NCI-H1092 (cell line): ENCODE results near the gene CDK5RAP2.
"Not testable (repeated sequence)": the region's sequence is repeated elsewhere in the genome, so short reads cannot be mapped to it uniquely, and the experiment has no call there.

ENCODE experiments used
- DNase-seq: peaks from one replicate; lab custom pipeline; 2025; lab: John Stamatoyannopoulos, UW

Gene CDK5RAP2

DNA sequence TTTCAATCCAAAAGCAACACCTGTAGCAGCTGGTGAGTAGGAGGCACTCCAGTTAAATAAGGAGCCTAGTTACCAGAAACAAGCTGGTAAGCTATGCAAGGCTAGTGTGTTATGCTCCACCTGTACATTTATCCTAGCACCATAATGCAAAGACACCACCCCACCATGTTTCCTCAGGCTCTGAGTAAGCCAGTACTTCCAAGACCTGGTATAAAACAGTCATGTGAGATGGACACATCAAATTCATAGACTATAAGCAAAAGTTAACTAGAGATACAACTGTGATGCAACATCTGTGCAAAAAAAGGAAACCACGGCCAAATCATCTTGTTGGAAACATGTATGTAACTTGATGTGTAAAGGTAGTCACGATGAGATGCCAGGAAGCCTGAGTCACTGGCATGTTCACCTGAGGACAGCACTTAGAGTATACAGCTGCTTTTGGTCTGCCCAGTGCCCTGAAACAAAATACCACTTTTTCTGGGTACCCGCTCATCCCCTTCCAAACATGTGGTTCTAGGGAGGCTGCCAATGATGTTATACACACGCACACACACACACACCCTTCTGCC lies 66.1 kb downstream of the CDK5RAP2 start:
- DNase-seq = no peak

DNA sequence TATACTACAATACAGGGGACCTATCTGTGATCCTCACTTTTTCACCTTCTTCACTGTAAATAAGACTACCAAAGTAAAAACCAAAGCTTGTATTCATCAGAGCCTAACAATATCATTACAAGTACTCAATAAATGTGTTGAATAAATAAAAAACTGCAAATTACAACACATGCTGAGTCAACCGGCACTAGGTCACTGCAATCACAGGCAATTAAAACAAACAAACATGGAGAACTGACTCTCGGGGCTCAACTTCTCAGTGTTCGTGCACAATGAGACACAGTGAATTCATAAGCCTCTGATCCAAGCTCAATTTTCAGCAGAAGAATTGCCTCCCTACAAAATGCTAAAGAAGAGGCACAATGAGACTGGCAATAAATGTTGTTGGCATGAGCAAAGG lies 69.2 kb downstream of the CDK5RAP2 start:
- DNase-seq = no peak

DNA sequence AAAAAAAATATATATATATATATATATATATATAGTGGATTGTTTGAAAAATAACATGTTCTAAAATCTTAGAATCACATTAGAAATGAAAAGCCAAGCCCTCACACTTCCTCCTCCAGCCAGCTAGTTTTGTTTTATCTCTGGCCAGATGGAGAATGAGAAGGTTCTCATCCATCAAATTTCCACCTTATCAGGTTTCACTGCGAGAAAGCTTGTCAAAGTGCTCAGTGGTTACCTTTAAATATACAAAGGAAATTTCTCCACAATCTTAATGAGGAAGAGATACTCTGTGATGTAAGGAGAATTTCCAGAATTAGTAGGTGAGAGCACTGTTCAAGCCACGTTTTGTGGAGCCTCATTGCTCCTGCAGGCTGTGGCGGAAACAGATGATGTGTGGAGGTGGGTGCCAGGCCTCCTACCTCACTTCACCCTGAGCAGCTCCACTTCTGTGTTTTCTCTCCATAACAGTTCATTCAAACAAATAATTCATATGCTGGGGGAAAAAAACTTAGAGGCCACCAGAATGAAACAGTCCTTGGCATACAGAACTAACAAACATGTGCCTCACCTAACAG lies 71.9 kb downstream of the CDK5RAP2 start:
- no peak for DNase-seq

DNA sequence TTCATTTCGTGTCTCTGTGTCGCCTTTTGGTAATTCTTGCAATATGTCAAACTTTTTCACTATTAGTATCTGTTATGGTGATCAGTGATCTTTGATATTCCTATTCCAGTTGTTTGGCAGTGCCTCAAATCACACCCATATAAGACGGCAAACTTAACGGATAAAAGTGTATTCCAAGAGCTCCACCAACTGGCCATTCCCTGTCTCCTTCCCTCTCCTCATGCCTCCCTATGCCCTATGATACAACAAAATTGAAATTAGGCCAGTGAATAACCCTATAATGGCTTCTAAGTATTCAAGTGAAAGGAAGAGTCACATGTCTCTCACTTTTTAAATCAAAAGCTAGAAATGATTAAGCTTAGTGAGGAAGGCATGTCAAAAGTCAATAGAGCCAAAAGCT lies 74.8 kb downstream of the CDK5RAP2 start:
- DNase-seq = no peak

DNA sequence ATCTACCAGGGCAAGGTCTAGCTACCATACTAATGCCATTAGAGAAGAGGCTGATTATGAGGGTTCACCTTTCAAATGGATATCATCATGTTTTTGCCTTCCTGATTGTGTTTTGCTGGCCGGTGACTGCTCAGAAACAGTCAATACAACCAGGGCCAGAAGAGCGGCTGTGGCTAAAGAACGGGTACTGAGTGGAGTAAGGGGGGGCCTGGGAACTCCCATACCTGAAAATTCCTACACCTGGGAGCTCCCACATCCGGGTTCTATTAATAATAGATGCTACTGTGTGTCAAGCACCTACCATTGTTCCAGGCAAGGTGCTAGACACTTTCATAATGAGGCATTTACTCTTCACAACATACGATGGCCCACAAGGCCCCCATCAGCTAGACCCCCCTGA lies 79.2 kb downstream of the CDK5RAP2 start:
- DNase-seq = no peak

DNA sequence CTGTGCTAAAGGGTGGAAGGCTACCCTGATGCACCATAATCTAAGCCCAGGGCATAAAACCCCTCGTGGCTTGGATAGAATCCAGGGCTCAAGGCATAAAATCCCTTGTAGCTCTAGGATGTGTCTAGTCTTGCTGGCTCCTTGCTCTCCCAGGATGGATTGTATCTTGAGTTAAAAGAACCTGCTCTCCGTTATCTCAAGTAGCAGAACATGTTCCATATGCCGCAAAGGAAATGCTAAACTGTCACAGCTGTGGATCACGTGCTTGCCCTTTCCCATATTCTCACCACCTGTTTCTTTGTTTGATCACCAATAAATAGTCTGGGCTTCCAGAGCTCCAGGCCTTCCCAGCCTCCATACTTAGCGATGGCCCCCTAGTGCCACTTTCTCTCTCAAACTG lies 82.1 kb downstream of the CDK5RAP2 start:
- DNase-seq = not testable (repeated sequence)

DNA sequence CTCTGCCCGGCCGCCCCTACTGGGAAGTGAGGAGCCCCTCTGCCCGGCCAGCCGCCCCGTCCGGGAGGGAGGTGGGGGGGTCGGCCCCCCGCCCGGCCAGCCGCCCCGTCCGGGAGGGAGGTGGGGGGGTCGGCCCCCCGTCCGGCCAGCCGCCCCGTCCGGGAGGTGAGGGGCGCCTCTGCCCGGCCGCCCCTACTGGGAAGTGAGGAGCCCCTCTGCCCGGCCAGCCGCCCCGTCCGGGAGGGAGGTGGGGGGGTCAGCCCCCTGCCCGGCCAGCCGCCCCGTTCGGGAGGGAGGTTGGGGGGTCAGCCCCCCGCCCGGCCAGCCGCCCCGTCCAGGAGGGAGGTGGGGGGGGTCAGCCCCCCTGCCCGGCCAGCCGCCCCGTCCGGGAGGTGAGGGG lies 83.5 kb downstream of the CDK5RAP2 start:
- DNase-seq = not testable (repeated sequence)

DNA sequence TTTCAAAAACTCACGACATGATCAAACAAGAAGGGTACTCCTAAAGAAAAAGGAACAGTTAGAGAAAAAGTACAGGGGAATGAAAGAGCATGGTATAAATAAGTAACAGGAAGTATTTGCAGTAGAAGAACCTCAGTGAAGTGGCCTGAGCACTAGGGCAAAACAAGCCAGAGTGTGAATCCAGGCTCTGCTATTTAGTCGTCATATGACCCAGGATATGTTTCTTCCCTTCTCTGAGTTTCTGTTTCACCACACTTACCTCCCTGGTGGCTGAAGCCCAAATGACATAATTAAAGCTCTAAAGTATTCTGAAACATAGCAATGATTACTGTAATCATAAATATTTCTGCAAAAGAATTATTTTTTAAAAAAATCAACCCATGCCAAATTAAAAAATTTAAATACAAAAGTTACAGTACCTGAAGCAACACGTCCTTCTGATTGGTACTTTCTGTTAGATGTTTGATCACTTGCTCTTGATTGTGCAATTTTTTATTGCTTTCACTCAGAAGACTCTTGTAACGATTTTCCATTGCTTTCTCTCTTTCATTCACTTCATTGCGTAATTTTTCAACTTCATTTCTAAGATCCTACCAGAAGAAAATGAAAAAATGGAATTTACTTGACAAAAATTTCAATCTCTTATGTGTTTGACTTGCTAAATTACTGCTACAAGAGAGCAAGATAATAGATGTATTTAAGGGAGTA lies 88.9 kb downstream of the CDK5RAP2 start:
- no peak for DNase-seq

DNA sequence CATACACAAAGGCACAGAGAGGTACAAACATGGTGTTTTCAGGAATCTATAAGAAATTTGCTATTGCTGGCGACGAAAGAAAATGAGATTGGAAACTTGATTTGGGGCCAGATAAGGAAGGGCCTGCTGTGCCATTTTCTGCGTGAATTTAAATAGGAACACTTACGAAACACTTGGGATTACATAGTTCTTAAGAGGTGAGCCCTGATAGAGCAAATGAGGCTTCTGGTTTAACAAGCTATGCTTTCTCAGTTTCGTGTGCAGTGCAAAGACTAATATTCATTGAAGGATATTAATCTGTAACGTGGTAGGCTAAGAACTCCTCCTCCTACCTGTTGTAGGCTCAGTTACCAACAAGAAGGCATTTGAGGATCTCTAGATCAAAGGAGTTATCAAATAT lies 93.1 kb downstream of the CDK5RAP2 start:
- DNase-seq = no peak

DNA sequence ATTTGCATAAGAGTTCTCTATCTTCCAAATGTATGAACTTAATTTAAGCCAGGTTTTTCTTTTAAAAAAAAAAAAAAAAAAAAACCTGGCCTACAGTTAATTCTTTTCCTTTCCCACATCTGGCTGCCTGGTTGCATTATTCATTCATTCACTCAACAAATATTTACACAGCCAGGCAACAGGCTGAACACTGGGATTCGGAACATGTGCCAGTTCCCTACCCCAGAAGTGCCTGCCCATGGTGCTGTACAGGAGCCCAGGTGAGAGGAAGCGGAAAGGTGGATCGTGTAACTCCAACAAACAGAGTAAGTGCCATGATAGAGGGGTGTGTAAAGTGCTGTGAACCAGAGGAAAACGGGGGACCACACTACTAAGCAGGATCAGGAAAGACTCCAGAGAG lies 93.6 kb downstream of the CDK5RAP2 start:
- DNase-seq = no peak

DNA sequence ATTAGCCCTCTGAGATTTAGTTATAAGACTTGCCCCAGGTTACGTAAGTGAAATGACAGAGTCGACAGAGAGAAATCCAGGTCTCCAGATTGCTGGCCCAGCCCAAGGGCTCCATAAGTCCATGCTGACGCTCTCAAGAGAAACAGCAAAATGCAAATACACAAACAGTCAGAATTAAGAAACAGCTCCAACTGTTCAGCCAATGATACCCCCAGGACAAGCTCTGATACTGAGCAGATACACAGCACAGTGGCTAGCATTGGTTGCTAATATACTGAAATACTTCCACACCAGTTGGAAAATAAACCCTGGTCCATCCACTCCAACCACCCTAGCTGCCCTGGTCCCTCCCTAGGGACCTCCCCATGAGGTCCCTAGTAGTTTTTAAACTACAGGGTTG lies 94.2 kb downstream of the CDK5RAP2 start:
- DNase-seq = no peak

DNA sequence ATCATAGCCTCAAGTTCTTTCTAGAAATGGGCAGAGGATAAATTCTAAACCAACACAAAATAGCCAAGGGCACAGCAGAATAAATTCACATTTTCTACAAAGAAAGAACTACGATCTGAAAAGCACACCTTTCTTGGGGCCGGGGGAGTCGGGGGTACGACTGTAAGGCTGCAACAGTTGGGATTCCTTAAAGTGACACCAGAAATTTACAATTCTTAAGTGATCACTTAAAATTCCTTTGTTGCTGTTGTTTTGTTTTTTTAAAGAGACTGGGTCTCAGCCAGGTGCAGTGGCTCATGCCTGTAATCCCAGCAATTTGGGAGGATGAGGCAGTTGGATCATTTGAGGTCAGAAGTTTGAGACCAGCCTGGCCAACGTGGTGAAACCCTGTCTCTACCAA lies 95.8 kb downstream of the CDK5RAP2 start:
- no peak for DNase-seq

DNA sequence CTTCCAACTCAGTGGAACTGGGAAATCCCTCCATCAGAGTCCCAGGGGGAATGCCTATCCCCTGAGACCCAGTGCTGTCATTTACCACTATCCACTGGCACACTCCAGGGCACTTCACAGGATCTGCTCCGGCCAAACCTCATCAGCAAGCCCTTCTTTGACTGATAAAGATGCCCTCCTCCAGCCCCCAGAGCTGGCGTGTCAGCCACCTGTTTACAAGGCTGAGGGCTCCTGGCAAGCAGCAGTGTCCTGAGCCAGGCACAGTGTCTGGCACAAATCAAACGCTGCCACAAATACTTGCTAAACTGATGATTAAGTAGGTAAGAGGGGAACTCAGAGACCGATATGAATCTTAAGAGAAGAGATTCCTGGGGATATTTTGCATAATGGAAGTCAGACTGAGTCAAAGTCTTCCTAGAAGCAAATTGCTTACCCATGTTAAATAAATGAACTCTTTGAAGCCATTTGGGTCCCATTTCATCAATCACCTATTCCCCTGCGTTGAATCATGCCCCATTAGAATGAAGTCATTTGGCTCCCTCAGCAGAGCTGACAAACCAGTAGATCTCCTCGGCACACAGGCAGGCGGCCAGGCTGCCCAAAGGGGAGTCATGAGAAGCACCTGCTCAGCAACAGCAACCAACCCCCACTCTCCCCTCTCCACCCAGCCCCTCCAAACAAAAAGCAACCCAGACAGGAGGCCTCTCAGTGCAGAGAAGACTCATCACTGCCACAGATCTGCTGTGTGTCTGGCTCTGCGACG lies 97.4 kb downstream of the CDK5RAP2 start:
- peak; percentile 62 for DNase-seq

DNA sequence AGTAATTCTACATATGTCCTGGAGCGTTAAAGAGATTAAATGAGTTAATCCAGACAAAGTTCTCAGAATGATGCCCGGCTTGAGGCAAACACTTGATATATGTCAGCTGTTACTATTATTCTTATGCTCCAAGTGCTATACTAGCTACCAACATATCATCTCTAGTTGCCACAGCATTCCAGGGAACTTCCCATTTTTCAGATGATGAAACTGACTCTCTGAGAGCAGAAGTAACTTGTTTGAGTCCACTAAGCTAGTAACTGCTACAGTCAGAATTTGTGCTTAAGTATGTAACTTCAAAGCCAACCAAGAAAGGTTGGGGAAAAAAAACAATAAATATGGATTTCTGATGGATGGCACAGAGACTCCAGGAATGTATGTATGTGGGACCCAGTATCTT lies 98.1 kb downstream of the CDK5RAP2 start:
- DNase-seq = no peak

DNA sequence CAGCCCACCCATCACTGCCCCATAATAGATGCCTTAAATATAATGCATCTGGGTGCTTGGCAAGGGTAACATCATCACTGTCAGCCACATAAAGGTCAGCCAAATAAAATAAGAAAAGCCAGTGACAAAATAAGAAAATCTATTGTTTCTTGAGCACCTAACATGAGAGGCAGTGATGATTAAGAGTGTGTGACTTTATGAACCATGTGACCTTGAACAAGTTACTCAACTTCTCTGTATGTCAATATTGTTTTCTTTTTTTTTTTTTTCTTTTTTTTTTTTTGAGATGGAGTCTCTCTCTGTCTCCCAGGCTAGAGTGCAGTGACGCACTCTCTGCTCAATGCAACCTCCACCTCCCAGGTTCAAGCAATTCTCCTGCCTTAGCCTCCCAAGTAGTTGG lies 98.7 kb downstream of the CDK5RAP2 start:
- DNase-seq = no peak

DNA sequence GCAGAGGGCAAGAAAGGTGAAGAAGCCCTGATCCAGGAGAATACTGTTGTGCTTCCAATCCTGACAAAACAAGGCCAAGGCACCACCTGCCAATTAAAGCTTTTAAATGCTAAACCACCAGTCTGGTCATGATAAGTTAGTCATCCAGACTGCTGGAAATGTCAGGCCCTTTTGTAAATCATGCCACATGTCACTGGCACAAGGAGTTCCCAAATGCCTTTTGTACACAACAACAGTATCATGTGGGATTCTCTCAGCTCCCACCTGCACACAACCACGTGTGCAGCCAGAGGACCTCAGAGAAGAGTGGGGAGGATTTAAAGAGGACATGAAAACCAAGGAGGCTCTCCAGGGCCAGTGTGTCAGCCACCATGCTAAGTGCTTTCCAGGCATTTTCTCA lies 99.3 kb downstream of the CDK5RAP2 start:
- peak; percentile 11 for DNase-seq

DNA sequence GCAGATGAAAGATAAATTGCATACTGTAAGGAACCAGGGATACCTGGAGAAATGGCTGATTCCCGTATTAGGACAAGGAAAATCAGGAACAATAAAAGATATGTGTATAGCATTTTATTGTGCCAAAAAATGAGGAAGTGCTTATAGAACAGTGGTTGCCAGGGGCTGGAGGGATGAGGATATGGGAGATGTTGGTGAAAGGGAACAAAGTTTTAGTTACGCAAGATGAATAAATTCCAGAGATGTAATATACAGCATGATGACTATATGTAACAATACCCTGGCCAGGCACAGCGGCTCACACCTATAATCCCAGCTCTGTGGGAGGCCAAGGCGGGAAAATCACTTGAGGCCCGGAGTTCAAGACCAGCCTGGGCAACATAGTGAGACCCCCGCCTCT lies 101.8 kb downstream of the CDK5RAP2 start:
- no peak for DNase-seq

DNA sequence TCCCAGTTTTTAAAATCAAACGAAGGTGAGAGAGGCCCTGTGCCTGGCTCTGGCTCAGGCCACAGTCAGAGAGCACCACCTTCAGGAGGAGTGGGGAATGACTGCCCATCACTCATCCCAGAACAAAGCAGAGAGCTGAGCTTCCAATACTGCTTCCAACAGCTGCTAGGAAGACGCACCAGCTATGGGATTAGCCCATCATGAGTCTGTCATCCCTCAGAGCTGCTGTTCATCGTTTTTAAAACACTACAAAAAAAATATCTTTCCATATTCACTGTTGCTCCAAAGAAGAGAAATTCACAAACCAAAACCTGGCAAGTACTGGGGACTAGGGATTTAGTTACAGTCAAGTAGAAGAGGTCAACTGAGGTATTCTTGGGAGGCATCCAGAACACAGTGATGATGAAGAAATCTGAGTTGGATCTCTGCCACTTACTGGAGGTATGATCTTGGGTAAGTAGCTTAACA lies 102.4 kb downstream of the CDK5RAP2 start:
- DNase-seq = peak; percentile 9

DNA sequence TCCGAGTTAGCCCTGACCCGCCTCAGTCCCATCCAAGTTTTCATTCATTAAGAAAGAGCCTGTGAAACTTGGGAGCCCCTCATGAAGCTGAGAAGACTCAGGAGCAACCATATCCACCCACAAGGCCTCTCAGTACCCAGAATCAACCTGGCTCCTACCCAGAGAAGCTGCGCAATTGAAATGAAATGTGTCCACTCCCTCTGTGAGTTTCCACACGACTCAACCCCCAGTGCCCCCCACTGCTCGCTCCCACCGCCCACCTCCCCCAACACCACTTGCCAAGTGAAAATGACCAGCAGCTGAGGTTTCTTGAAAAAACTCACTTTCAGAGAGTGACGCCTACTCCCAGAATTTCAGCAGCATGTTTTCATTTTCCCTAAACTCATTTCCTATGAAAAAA lies 104.6 kb downstream of the CDK5RAP2 start:
- DNase-seq = no peak

DNA sequence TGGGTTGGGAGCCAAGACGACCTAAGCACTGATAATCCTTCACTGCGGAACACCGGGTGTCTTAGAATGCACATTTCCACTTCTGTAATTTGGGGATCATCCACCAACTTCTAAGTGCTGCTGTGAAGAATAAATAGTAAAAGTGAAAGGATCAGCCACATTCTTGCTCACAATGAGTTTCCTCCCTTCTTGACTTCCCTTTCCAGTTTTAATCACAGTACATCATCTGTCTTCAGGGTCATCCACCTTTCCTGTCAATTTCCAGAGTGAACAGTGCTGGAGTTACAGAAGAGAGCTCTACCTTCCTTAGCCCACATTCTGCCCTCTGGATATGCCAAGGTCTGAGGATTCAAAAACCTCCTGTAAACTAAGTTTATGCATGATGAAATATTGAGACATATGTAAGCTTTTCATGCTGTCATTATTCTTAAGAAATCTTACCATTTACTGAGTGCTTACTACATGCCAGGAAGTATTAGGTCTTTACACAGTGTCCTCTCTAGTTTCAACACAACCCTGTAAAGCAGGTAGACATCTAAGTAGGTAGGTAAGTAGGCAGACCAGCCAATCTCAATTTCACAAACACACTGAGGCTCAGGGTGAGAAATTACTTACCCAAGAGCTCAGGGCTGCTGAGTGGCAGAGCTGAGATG lies 105.2 kb downstream of the CDK5RAP2 start:
- DNase-seq = no peak

DNA sequence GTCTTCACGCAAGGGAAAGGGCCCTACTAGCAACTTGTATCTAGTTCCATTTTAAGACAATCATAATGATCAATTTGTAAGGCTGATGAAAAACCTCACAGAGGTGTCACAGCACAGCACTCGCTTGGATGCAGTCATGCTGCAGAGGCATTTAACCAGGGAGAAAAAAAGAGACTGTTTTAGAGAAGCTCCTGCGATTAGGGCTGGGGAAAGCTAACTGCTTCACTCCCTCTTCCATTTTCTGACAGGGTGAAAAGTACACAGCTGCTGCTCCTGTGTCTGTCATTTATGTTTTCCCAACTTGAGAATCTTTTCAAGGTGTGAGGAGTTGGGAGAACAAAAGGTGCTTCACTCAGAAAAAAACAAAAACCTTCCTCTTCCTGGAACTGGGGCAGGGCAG lies 106.4 kb downstream of the CDK5RAP2 start:
- DNase-seq = no peak

DNA sequence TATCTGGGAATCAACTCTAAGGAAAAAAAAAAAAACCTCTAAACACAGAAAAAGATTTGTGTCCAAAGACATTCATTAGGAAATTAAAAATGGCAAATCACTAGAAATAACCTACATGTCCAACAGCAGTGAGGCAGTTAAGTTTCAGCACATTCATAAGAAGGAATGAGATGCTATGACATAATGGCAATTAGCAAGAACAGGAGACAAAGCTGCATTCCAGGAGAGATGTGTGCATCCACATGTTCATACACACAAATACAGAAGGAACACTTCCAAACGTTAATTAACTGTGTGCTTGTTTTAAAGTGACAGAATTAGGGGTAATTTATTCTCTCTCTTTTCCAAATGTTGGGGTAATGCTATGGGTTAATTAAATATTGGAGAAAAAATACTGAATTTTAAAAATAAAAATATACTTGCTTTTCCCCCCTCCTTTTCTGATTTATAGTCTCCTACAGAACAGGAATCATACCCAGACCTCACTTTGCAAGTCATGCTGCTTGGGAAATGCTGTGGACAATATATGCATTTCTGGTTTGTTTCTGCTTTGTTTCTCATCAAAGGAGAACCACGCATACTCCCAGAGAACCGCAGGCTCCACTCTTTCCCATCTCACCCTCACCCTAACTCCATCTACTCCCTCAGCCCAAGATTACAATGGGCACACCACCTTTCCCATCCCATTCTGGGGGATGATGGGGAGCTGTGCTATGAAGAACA lies 114.1 kb downstream of the CDK5RAP2 start:
- DNase-seq = no peak
